Inflammatory macrophage treated with lipopolysaccharide for 4 hours (primary cell): ENCODE results near the gene NTRK1.

Source experiments
- DNase-seq: peaks from one replicate; pipeline ENCODE4 v3.0.0-alpha.2; 2020

Gene NTRK1

GRCh38 chr1:156839426-156840109 is 21.1 kb upstream of the NTRK1 start:
- DNase-seq: no peak

- DNase-seq: no peak
Observed at GRCh38 chr1:156840186-156840897, 20.3 kb upstream of the NTRK1 start.

DNA sequence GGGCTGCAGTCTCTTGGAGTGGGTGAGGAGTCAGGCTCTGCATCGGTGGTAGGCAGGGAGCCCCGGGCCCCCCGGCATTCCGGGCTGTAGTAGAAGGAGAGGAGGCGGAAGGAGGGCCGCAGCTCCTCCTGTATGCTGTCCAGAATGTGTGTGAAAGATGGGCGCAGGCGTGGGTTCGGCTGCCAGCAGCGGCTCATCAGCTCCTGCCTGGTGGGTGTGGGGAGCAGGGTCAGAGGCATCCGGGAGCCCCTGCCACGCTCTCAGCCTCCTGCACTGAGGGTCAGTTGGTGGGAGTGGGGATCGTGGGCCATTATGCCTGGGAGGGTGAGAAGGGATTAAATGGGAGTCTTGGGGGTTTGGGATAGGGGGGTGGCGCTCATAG is 19.8 kb upstream of the NTRK1 start:
- no peak for DNase-seq

- DNase-seq: no peak
Observed at GRCh38 chr1:156841295-156841855, 19.3 kb upstream of the NTRK1 start.

DNA sequence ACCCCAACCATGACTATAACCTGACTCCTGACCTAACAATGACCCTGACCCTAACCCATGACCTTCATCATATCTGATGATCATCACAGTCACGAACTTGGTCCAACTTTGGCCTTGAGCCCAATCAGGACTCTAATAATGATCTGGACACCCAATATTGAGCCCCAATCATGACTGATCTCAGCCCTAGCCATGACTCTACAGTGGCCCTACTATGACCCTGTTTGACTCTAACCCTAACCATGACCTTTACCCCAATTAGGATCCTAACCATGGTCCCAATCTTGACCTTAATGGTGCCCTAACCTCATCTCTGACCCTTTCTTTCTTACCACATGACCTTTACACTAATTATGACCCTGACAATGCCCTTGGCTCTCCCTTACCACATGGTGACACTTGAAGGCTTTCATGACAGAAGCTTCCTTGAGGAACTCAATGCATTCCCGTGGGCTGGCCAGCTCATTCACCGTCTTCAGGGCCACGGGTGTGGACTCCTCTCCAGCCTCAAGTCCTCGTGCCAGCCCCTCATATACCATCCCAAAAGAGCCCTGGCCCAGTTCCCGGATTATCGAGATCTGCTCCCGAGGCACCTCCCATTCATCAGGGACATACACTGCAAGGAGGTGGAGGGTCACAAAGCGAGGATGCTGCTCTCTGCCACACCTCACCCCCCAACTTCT is 17.9 kb upstream of the NTRK1 start:
- no peak for DNase-seq

DNA sequence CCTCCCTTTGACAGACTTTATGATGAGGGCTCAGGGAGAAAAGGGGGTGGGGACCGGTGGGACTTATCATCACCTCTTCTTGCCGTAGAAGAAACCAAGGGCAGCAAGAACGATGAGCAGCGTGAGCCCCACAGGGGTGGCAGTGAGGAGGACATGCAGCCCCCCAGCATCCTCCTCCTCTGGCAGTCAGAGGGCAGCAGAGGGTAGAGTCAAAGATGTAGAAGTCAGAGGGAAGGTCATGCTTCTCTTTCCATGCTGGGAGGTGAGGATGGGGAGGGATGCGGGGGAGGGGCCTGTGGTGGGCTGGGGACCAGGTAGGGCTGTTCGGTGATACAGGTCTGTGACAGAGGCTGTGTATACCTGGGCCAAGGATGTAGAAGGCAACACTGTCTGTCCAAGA is 16.6 kb upstream of the NTRK1 start:
- DNase-seq: no peak

DNA sequence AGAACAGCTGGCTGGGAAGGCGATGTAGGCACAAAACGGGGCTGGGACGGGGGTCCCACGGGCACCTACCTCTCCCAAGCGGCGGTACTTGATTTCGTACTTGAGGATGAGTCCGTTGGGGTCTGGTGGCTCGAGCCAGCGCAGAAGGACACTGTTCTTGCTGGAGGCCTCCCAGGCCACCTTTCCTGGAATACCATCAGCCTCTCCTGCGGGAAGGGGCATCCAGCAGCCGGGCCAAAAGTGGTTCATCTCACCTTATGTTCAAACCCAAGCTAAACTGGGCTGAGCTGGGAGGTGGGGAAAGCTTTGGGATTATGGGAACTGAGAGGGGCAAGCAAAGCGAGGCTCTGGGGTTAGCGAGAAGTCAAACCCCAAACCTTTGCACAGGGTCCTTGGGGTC is 16.0 kb upstream of the NTRK1 start:
- DNase-seq: no peak

GRCh38 chr1:156845055-156845952 is 15.4 kb upstream of the NTRK1 start:
- no peak for DNase-seq

GRCh38 chr1:156845953-156846545 is 14.6 kb upstream of the NTRK1 start:
- no peak for DNase-seq

GRCh38 chr1:156846643-156847042 is 14.0 kb upstream of the NTRK1 start:
- DNase-seq: no peak

DNA sequence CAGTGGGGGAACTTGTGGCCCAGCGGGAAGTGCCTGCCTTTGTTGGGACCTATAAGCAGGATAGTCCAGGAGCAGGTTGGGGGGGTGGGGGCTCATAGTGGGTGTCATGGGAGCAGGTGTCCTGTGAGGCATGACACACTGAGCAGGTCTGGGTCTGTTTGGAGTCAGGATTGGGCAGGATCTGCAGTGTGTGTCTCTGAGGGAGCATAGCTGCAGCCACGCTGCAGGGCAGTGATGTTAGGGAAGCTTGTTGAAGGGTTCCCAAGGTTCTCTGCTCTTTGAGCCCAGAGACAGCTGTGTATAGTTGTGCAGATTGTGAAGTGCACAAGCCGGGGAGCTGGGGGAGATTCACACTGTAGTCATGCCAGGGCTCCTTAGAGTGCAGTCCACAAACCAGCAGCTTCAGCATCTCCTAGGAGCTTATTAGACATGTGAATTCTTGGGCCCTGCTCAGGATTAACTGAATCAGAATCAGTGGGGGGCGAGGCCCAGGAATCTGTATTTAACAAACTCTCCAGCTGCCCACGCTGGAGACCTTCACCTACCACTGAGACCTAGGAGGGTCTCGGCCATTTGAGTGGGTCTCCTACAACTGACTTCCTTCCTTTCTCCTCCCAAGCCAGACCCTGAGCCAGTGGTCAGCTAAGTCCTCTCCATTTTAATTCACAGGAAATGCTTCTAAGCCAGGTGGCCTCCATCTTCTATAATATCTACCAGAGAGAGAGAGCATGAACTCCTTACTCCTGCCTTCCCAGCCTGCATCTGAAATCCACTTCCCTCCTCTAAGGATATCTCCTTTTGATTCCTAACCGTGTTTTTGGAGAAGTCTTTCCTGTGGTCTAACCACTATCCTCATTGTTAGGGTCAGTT is 12.8 kb upstream of the NTRK1 start:
- DNase-seq: no peak

DNA sequence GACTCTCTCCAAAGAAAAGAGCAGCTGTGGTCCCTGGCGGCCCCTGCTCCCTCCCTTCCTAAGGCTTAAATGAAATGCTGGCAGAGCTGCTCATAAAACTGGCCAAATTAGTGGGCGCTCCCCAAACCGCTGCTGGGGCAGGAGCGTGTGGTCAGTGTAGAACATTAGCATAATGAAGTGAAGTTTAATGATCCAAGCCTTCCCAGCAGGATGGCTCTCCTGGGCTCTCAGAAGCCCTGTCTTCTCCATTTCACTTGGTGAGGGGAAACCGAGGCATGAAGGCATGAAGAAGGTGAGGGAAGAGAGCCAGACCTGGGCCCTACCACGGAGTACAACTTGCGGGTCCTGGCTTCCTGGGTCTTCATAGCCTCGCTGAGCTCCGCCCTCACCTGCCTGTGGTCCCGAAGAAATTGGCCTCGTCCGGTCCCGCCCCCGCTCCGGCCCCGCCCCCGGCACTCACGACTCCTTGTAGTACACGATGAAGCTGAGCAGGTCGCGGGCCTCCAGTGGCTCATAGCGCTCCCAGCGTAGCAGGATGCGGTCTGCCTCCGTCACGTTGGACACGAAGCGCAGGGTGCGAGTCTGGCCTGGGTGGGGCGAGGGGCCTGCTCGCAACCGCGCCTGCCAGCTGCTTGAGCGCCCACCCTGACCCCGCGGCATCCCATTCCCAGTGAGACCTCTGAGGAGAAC is 12.1 kb upstream of the NTRK1 start:
- DNase-seq: no peak

DNA sequence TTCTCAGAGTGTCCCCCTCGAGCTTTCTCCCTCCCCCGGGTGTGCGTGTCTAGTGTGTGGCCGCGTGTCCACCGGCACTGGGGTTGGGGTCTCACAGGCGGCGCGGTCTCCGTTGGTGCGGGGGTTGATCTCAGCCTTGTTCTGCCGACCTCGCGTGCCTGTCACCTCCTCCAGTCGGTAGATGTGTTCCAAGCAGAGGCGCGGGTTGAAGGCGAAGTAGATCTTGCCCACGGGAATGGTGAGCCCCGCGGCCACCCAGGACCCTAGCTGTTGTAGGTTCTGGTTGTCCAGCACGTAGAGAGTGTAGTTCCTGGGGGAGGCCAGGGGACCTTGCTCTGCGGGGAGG is 11.5 kb upstream of the NTRK1 start:
- no peak for DNase-seq

DNA sequence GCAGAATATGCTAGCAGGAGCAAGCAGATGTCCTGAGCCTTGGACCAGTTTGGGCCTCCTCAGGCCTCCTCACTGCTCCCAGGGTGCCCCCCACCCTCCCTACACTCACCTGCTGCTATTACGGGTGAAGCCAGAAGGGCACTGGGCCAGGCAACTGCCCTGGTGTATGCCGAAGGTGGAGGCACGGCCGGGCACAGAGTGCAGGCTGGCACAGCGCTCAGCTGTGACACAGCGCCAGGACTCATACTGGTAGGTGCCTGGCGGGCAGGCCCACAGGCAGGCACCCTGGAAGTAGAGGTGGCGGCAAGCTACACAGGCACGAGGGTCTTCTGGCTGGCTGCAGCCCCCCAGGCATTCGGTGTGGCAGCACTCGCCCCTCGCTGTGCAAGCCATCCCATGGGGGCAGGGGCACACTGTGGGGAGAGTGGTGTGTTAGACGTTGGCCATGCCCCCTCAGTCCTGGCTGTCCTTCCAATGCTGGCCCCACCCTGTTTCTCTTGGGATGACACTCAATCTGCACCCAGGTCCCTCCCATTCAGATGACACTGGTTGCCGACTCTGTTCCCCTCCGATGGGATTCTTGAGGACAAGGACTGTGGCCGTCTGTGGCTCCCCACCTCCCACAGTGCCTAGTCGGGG is 8.8 kb upstream of the NTRK1 start:
- DNase-seq: no peak

DNA sequence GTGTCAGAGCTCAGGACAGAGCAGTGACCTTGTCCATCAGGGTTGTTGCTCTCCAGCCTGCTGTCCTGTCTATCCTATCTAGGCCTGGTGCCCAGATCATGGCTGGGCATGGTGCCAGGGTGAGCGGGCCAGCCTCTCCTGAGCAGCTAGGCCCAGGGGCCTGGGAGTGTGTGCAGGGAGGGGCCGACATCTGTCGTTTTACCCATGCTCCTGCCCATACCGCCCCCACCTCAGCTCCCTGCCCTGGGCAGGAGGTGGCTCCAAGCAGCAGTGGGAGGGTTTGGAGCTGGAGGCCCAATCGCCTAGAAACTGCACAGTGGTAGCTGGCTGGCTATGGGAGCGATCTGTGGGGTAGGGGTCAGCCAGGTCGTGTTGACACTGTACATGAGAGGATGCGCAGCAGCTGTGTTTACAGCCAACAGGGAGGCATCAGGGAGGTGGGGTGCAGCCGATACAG is 8.2 kb upstream of the NTRK1 start:
- no peak for DNase-seq

- DNase-seq: no peak
Observed at GRCh38 chr1:156853761-156854160, 6.9 kb upstream of the NTRK1 start.

GRCh38 chr1:156854634-156855033 is 6.0 kb upstream of the NTRK1 start:
- DNase-seq: no peak

- peak; percentile 19 for DNase-seq
Observed at GRCh38 chr1:156856282-156856785, 4.3 kb upstream of the NTRK1 start.

DNA sequence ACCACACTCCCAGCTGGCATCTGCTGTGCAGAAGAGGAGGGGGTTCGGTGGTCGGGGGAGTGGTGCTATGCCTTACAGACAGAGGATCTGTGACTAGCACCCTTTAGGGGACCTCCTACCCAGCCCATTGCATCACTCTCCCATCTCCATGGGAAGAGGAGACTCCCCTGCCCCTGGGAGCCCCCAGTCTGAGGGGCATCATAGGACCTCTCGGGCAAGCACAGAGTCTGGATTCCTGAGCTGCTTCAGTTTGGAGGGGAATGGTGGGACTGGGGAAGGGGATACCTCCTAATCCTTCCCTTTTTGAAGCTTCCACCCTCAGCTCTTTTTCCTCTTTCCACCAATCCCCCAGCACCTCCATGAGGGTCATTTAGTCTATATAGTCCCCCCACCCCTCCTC is 3.1 kb upstream of the NTRK1 start:
- DNase-seq: no peak

- no peak for DNase-seq
Observed at GRCh38 chr1:156858555-156858956, 2.1 kb upstream of the NTRK1 start.
